ENCODE results near the gene PDCD4.
"Not testable (repeated sequence)": the region's sequence is repeated elsewhere in the genome, so short reads cannot be mapped to it uniquely, and the experiment has no call there.

The PDCD4 gene

DNA sequence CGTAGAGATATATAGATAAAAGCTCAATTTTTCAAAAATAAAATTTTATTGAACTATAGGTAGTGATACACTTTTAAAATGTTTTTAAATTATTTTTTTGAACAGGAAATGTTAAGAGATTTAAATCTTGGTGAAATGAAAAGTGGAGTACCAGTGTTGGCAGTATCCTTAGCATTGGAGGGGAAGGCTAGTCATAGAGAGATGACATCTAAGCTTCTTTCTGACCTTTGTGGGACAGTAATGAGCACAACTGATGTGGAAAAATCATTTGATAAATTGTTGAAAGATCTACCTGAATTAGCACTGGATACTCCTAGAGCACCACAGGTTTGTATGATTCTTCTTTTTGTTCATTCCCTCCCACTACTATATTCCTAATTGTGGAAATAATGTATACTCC lies 15.8 kb downstream of the PDCD4 start:
- DNase-seq = no peak

DNA sequence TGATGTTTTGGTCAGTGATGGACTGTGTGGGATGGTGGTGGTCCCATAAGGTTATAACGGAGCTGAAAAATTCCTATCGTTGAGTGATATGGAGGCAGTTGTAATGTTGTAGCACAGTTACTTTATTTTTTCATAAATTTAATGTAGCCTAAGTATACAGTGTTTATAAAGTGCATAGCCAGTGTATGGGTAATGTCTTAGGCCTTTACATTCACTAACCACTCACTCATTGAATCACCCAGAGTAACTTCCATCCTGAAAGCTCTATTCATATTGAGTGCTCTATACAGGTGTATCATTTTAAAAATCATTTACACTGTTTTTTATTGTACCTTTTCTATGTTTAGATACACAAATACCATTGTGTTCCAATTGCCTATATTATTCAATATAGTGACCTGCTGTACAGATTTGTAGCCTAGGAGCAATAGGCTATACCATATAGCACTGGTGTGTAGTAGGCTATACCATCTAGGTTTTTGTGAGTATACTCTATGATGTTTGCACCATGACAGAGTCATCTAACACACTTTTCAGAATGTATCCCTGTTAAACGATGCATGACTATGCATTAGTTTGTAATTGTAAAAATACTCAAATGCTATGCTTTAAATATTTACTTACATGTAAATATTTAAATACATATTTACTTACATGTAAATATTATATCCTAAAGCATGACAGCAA lies 21.0 kb downstream of the PDCD4 start:
- no peak for DNase-seq

DNA sequence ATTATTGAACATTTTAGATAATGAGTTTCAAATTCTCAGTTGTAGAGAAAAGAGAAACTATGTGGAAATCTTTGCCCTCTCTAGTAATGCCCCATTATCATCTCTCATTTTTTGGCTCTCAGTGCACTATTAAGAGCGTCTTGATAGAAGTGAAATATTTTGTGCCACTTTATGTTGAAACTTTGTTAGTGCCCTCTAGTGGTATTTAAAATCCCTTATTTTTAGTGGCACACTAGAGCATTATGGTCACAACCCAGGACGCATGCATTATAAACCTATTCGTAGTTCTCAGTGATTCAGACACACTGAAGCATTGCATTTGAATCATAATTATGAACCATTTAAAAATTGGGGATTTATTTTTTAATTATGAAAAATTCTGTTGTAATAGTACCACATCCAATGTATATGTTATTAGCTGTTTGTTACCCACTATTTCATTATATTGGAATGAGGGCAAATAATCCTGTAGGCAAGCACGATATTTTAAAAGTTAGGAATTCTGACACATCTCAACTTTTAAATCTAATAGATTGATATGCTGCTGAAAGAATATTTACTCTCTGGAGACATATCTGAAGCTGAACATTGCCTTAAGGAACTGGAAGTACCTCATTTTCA lies 21.9 kb downstream of the PDCD4 start:
- DNase-seq = peak; percentile 19

DNA sequence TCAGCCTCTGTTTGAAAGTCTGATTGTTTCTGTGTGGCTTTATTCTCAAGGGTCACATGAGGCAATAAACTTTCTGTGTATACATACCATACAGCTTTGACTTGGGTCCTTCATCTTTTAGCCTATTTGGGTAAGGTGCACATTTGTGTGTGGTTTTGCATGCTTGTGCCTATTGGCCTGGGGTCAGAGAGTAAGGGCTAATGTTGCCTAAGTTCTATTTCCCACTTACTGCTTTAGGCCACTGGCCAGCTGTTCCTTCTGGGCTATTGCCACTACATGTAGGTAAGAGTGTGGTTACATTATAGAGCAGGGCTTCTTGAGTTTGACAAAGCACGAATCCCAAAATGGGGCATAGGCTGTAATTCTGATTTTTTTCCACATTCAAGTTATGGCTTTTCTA lies 25.5 kb downstream of the PDCD4 start:
- no peak for DNase-seq

DNA sequence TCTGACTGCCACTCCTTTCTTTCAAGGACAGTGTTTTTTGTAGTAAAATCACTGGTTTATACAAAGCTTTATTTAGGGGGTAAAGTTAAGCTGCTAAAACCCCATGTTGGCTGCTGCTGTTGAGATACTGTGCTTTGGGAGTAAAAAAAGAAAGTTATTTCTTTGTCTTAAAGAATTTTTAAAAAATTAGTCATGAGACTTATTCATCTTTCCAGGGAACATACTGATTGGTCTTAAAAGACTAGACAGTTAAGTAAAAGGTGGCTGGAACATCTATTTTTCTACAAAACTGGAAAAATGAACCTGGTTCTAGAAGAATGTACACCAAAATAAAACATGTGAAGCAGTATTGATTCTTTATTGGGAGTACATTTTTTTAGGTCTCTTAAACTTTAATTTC lies 26.7 kb downstream of the PDCD4 start:
- DNase-seq = no peak

DNA sequence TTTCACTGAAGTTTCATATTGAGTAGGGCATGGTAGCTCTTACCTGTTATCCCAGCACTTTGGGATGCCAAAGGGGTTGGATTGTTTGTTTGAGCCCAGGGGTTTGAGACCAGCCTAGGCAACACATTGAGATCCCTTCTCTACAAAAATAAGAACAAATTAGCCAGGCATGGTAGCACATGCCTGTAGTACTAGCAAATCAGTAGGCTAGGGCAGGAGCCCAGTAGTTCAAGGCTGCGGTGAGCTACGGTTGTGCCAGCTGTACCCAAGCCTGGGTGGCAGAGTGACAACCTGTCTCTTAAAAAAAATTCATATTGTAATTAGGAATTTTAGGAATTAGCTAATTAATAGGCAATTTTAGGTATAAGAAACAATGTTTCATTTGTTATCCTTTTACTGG lies 29.3 kb downstream of the PDCD4 start:
- no peak for DNase-seq

DNA sequence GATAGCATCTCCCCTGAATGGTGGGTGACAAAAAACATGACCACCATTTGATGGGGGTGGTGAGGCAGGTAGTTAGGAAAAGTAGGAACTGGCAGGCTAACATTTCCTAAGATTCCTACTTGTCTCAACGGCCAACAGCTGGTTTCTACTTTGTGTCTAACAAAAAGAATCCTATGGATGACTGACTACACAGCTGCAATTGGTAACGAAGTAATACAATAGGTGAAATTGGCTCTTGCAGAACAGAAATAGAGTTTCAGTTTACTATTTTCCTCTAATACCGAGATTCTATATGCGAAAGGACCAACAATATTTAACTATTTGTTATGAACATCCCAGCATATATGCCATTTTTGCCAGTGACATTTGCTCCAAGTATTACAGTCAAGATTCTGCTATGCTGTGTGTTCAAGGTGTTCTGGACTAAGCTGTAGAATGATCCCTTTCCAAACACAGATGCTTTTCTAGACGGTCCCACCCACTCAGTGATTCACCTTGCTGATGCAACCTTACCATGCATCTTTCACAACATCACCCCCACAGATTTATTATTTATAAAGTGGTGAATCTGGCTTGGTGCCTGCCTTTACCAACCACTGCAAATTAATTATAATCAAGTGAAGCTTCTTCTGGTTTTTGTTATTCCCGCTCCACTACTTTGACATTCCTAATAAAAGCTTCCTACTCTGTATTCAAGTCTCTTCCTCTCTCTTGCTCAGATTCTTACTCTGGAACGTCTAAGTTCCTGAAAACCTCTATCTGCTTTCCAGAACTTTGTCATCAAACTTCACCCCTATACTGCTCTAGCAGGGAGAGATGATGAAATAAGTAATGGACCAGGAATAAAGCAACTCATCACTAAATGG lies 30.5 kb downstream of the PDCD4 start:
- DNase-seq = no peak

DNA sequence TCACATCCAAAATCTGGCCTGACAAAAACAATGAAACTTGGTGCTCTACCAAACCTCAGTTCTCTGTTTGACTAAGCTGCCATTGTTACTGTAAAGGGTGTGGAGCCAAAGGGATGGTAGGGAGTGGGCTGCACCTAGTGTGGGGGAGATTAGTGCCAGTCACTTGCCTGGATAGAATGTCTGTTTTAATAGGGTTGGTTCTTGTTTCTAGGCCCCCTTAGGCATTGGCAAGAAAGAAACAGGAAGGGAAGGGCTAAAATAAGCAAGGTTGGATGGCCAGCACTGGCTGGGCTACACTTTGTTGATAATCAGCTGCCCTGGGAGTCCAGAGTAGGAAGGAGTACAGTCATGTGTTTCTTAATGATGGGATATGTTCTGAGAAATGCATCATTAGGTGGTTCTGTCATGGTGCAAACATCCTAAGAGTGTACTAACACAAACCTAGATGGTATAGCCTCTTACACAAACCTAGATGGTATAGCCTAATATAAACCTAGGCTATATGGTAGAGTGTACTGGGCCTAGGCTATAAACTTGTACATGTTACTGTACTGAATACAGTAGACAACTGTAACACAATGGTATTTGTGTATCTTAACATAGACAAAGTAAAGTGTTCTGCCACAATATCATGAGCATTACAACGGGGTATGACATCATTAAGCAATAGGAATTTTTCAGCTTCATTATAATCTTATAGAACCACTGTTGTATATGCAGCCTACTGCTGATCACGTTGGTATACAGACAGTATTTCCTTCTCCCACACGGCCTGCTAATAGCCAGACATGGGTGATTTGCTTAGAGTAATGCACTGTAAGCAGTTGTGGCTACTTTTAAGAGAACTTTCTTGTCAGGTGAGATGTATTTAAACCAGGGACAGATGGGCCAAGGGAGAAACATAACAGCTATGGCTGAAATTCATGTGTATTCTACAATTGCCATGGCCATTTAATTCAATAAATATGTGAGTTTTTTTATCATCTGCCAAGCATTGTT lies 31.9 kb downstream of the PDCD4 start:
- no peak for DNase-seq

DNA sequence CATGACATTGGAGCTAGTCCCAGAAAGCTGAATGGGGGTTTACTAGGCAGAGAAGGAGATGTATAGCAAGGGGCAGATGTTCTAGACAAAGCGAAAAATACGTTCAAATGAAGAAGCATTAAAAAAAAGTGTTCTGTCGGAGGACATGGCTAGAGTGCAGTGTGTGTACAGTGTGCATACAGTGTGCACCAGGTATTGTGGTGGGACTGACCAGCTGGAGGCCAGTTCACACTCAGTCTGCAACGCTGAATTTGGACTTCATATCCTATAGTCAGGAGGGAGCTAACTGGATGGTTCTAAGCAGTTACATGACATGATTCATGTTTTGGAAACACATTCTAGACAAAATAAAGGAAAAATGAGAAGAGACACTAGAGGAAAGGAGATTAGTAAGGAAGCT lies 38.4 kb downstream of the PDCD4 start:
- DNase-seq = no peak

DNA sequence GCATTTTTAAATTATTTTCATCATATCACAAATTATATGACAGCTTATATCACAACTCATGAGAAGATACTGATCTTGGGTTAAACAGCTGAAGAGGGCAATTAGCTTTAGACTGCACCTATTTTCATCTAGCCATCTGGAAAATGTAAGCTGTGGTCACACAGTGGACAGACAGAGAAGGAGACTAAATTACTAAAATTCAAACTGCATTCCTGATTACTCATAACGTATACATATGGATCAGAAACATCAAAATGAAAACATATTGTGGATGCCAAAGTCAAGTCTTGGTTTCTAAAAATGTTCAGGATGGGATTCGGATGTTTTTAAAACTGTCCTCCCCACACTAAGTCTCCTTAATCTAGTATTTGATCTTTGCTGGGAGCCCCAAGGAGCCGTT lies 40.6 kb downstream of the PDCD4 start:
- no peak for DNase-seq

DNA sequence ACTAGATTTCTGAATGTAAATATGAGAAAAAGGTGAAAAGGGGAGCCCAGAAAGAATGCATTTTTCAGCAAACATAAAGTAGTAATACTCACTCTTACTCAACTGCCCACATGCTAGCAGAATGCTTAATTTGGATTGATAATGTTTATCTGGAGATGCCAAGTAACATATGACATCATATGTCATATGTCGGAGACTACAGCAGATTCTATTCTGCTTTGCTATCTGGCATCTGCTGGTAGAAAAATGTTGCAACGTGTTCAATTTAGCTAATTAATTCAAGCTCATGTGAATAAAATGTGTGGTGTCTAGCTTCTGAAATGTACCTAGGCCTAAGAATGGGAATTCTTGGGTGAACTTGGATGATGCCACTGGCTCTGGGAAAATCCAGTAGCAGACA lies 42.7 kb downstream of the PDCD4 start:
- DNase-seq = no peak

DNA sequence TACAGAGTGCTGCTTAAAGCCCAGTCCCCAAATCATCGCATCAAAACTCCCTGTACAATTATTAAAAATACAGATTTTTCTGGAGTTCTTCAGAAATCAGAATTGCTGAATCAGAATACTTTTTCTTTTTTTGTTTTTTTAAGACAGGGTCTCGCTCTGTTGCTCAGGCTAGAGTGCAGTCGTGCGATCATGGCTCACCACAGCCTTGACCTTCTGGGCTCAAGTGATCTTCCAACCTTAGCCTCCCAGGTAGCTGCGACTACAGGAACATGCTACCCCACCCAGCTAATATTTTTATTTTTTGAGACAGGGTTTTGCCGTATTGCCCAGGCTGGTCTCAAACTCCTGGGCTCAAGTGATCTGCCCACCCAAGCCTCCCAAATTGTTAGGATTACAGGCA lies 43.3 kb downstream of the PDCD4 start:
- DNase-seq = no peak

DNA sequence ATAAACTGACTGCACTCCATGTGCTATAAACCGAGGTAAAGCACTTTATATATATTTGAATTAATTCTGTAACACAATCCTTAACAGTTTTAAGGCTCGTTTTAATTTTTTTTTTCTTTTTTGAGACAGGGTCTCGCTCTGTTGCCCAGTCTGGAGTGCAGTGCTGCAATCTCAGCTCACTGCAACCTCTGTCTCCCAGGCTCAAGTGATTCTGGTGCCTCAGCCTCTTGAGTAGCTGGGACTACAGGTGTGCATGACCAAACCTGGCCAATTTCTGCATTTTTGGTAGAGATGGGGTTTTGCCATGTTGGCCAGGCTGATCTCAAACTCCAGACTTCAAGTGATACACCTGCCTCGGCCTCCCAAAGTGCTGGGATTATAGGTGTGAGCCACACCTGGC lies 43.9 kb downstream of the PDCD4 start:
- not testable (repeated sequence) for DNase-seq

DNA sequence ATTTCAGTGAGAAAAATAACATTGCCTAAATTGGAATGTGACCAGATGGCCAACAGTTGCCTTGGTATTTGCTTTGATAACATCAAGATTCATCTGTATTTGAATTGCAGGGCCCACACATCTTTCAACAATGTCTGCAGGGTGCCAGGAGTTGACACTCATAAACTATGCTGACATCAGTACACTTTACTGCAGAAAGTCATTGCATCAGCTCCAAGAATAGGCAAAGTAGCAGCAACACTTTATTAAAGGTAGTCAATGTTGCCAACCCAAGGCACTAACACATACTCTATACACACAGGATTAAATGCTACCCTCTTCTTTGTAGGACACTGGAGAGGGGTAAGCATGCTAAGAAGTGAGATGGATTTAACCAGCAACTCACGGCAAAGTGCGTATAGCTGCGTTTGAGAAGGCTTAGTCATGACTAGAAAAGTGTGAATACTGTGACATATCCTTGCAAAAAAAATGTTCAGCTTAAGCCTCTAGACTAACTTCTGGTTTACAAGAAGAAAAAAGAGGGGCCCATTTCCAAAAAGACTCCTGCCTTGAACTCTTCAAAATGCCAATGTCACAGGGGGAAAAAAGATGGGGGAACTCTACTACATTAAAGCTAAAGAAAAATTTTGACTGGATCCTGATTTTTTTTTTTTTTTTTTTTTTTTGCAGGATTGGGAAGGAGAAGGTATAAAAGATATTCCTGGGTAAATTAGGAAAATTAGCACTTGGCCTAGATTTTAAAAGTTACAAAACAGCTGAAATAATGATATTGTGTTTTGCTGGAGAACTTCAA lies 45.0 kb downstream of the PDCD4 start:
- DNase-seq = no peak

DNA sequence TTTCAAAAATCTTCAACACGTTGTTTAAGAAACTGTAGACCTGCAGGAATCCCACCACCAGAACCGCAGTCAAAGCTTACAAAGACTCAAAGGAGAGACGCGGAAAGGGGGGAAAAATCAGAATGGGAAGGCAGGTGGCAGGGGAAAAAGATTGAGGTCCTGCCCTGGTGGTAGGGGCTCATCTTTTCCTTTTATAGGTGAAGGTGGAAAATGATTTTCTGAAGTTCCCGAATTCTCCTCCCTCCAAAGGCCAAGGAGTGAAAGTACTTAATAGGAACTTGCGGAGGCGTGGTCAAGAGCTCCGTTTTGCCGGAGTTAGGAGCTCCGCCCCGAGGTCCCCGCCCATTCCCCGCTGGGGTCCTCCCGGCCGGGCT lies 46.5 kb downstream of the PDCD4 start:
- peak; percentile 56 for DNase-seq

DNA sequence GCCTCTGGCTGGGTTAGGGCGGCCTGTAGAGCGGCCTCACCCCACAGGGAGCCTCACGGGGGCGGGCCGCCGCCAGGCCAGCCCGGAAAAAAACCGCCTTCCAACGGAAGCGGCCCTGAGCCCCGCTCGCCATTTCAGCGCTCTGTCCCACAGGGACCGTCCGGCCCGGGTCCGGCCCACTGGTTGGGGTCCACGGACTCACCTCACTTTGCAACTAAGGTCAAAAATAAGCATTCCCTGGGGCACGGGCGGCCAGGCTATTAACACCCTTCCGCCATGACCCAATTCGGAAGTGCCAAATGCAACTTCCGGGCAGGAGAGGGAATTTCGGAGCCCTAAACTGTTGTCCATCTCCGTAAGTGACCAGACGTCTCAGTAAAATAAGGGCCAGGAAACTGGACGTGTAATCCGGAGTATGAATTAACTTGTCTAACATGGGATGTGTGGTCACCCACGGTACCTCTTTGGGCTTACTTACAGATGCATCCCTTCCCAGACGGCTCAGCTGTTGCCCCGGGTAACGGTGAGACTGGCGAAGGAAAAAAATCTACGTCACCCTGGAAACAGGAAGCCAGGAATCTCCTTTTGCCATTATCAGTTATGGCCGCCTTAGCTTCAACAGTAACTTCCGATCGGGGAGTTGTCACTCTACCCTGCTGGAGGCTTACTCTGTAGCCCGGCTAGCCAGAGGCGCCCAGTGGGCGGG lies 47.1 kb downstream of the PDCD4 start, which contains the start of gene BBIP1:
TSS of gene BBIP1 (minus strand) at position 538 of the 706 bp plus-strand sequence. CDS start 1,023 bp downstream, outside the sequence.
- DNase-seq = peak; percentile 98

DNA sequence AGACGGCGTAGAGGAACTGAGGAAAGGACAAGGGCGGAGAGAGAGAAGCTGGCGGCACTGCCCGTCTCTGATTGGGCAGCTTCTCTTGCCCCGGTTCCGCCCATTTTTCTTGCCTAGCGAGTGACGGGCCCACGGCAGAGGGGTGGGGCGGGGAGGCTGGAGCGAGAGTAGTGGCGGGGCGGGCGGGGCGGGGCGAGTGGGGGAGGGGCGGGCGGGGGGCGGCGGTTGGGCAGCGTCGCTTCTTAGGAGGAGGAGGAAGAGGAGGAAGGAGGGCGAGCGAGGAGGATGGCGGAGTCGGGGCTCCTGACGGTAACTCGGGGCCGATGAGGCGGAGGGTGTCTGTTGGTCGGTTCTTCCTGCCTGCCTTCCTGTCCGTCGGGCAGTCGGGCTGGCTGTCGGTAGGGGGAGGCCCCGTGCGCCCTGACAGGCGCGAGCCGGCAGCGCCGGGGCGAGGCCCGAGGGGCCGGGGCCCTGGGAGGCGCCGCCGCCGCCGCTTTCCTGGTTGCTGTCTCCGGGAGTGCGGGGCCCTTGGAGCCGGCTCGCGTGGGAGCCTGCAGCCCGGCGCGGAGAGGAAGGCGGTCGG lies 47.7 kb downstream of the PDCD4 start, which contains the start of gene SHOC2:
TSS of gene SHOC2 (plus strand) at position 256 of the 583 bp plus-strand sequence. CDS start 44,755 bp downstream, outside the sequence.
- no peak for DNase-seq

DNA sequence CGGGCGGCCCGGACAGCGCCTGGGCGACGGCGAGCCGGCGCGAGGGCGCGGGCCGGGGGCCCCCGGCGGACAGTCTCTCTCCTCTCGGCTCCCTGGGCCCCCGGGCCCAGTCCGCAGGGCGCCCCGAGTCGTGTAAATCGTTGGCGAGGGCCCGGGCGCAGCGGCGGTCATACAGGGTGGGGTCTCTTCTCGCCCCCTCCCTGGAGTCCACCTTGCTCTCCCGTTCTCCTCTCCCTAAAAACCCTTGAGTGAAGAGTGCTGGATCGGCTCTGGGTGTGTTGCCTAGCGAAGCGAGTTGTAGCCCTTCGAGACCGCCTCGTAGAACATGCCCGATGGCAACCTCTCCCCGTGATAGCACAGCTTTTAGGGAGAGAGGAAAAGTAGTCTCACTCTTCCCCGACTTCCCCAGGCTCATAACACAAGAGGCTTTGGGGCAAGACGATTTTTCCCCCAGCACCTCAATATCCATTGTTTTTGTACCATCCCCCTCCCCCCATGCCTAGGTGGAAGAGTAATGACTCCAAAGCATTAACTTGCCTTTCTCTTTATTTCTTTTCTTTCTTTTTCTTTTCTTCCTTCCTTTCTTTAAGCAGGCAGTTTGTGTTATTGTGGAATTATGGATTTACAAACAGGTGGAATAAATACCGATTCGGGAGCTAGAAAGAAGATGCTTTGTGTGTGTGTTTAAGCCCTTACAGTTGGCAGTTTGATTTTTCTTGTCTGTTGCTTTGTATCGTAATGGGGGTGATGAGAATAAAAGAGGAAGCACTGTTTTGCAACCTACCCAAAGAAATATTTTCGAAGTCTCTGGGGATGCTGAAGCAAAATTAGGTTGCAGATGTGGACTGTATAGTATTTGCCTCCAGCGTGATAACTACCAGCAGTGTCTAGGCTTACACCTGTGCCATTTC lies 48.5 kb downstream of the PDCD4 start:
- DNase-seq = peak; percentile 17

DNA sequence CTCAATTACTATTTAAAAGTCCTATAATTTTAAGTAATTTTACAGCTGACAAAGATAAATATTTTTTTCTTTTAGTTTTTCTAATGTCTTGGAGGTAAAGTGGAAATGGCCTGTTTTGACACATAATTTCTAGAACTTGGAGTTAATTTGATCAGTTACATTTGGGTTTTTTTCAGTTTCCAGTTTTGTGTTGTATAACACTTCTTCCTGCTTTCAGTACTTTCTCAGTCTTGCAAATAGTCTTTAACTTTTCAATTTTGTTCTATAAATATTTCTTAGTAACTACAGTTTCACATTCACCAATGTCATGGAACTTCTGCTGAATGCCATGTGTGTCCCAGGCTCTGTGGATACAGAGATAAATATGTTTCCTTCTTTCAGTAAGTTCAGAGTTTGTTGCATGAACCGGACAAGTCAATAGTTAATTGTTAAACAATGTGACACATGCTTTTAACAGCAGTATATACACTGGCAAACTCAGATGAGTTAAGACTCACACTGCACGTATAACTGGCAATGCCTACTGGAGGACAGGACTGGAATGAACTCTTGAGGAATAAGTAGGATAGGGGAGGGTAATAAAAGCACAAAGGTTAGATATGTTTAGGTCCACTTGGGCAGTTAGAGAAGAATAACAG lies 52.2 kb downstream of the PDCD4 start:
- no peak for DNase-seq

Measured in NCI-H1092 treated with DMSO at 0.1 percent for 48 hours (cell line).